ENCODE results near the gene BICRA.

BICRA gene

GRCh38 chr19:47670736-47671135, 61.8 kb downstream of the BICRA start:
- H3K4me3 ChIP-seq (replicated peaks; ENCODE audit: insufficient read depth, low read length): no peak overlapping the region
- H3K27ac ChIP-seq (replicated peaks): no peak overlapping the region
- DNase-seq (ENCODE audit: low read depth in 1 of 2, low spot score in 1 of 2): no peak
- no peaks in the 10 kb centered on the region for H3K27me3 ChIP-seq (ENCODE audit: insufficient read depth, poor library complexity, severe bottlenecking)
- TF ChIP-seq POLR2AphosphoS5 (IDR thresholded peaks at IDR 0.05; ENCODE audit: low read depth) (no peak), GABPA (IDR thresholded peaks at IDR 0.05; ENCODE audit: low read depth) (no peak), CTCF (IDR thresholded peaks at IDR 0.05; ENCODE audit: insufficient read depth, low read length) (no peak), SPI1 (IDR thresholded peaks at IDR 0.05; ENCODE audit: borderline replicate concordance, low read depth) (no peak), REST (IDR thresholded peaks at IDR 0.05; ENCODE audit: insufficient replicate concordance, low read depth) (no peak)

DNA sequence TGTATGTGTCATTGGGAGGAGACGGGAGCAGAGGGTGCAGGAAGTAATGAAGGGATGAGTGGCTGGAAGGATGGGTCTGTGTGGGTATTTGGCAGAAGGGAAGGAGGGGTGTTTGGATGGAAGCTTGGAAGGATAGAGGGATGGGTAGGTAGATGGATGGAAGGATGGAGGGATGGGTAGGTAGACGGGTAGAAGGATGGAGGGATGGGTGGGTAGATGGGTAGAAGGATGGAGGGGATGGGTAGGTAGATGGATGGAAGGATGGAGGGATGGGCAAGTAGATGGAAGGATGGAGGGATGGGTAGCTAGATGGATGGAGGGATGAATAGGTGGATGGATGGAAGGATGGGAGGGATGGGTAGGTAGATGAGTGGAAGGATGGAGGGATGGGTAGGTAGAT, 62.6 kb downstream of the BICRA start:
- no peak for DNase-seq (ENCODE audit: low read depth in 1 of 2, low spot score in 1 of 2)
- H3K4me3 ChIP-seq (replicated peaks; ENCODE audit: insufficient read depth, low read length): no peak overlapping the region
- H3K27me3 ChIP-seq (ENCODE audit: insufficient read depth, poor library complexity, severe bottlenecking): no peaks in the 10 kb centered on the region
- TF ChIP-seq REST (IDR thresholded peaks at IDR 0.05; ENCODE audit: insufficient replicate concordance, low read depth) (no peak), CTCF (IDR thresholded peaks at IDR 0.05; ENCODE audit: insufficient read depth, low read length) (no peak), SPI1 (IDR thresholded peaks at IDR 0.05; ENCODE audit: borderline replicate concordance, low read depth) (no peak), POLR2AphosphoS5 (IDR thresholded peaks at IDR 0.05; ENCODE audit: low read depth) (no peak), GABPA (IDR thresholded peaks at IDR 0.05; ENCODE audit: low read depth) (no peak)
- no peak overlapping the region for H3K27ac ChIP-seq (replicated peaks)

DNA sequence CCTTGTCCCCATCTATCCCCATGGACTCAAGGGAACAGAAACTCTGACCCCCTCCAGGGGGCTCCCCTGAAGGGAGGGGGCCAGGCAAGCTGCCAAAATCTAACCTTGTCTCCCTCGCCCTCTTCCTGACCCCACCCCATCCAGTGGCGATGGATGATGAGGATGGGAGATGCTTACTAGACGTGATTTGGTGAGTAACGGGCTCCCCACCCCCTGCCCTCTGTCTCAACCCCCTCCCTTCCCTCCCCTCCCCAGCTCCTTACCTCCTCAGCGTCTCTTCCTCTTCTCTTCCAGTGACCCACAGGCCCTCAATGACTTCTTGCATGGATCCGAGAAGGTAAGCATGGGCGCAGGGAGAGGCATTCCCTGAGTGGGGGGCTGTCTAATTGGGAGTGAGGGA, 64.5 kb downstream of the BICRA start:
- no peak overlapping the region for H3K27ac ChIP-seq (replicated peaks)
- no peak for DNase-seq (ENCODE audit: low read depth in 1 of 2, low spot score in 1 of 2)
- no peak for TF ChIP-seq SPI1 (IDR thresholded peaks at IDR 0.05; ENCODE audit: borderline replicate concordance, low read depth)
- TF ChIP-seq REST (IDR thresholded peaks at IDR 0.05; ENCODE audit: insufficient replicate concordance, low read depth): no peak
- TF ChIP-seq POLR2AphosphoS5 (IDR thresholded peaks at IDR 0.05; ENCODE audit: low read depth): no peak
- no peak for TF ChIP-seq CTCF (IDR thresholded peaks at IDR 0.05; ENCODE audit: insufficient read depth, low read length)
- no peak for TF ChIP-seq GABPA (IDR thresholded peaks at IDR 0.05; ENCODE audit: low read depth)
- no peaks in the 10 kb centered on the region for H3K27me3 ChIP-seq (ENCODE audit: insufficient read depth, poor library complexity, severe bottlenecking)
- no peak overlapping the region for H3K4me3 ChIP-seq (replicated peaks; ENCODE audit: insufficient read depth, low read length)

Measured in HL-60 (cell line).